Left kidney (tissue), 2 donors: ENCODE results near the gene ICA1. TPM values are rescaled to one million over a fixed set of nuclear protein-coding genes. Genes with fewer than 3 reads are reported as not detected.

ENCODE experiments used
- DNase-seq: peaks from one replicate; pipeline ENCODE4 v3.0.0-alpha.2; 2013
- polyA plus RNA-seq: library from polyadenylated mRNA; unstranded; fragments of 120-200 nt; gene quantifications from one replicate; pipeline ENCODE4 v1.2.1, GENCODE V29; 2013; ENCODE audit not compliant: insufficient read length

ICA1 gene
- polyA plus RNA-seq, 1 donor: 38.2 TPM

DNA sequence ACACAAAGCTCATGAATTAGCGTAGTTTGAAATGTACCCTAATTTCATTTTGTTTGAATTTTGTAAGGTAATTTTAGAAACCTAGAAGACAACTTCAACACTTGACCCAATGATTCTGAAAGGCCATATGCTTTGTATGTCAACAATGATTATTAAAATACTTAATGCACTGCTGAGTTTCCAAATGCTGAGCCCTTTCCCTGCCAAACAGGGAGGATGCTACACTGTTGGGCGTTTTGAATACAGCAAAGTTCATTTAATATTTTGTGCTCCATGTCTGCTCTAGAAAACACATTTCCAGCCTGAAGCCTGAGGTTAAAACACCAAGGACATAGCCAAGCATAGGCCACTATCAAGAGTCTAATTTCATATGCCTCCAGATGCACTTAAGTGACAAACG is 99.8 kb downstream of the ICA1 start:
- no peak for DNase-seq

DNA sequence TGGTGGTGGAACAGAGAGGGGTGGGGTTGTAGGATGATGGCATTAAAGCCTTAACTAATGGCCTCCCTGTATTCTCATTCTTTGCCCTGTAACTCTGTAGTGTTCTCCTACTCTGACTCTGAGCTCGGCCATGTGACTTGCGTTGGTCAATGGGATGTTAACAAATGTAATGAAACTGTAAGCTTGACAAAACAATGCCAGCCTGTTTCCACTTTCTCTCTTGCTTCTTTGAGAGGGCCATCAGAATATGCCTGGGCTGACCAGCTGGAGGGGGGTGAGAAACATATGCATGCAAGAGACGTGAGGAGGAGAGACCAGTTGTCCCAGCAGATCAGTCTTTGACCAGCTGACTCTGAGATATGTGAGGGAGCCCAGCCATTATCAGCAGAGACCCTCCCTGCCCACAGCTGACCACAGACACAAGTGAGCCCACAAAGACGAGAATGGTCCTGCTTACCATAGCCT is 100.6 kb downstream of the ICA1 start:
- DNase-seq: no peak

DNA sequence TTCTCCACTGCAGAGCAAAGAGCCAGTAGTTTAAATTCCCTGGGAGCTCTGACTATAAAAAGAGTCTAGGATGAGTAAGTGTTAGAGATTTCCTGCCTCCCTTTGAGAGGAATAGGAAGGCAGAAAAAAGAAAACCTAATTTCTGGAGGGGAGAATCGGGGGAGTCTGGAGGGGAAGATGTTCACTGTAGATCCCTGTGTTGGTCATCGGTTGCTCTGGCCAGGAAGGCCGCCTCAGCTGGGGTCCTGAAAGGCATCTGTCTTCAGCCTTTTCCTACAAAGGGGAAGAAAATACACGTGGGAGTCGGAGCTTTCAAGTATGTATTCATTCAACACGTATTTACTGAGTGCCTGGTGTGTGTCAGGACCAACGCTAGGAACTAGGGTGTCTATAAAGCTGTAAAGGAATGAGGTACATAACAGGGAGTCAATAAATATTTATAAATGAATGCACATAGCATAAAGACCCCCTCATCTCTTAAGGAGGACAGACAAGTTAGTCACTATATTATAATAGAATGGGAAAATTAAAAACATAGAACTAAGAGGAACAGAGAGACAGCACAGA is 101.1 kb downstream of the ICA1 start:
- DNase-seq: no peak

DNA sequence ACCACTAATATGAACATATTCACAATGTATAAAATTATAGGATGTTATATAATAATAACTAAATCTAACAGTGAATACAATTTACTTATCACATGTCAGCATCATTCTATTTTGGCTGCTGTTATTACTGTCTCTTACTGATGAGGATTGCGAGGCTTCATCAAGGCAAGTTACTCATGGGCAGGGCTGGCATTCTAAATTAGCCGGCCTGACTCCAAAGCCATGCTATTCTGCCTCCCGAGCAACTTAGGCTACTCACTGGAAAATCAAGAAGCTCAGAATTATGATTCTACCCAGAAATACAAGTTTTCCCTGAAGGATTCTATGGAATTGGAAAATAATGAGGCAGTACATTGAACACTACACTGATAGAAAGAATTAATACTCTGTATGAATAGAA is 101.7 kb downstream of the ICA1 start:
- no peak for DNase-seq

DNA sequence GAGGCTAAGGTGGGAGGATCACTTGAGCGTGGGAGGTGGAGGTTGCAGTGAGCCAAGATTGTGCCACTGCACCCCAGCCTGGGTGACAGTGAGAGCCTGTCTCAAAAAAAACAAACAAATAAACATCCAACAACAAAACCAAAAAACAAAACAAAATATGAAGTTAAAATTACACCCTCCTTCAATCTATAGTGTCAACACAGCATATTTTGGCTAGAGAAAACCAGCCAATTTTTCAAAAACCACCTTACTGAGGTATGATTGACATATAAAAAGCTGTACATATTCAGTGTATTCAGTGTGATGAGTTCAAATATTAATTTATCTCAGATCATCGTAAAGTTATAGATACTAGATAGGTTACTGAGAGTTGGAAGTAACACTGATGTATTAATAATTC is 102.4 kb downstream of the ICA1 start:
- DNase-seq: no peak

DNA sequence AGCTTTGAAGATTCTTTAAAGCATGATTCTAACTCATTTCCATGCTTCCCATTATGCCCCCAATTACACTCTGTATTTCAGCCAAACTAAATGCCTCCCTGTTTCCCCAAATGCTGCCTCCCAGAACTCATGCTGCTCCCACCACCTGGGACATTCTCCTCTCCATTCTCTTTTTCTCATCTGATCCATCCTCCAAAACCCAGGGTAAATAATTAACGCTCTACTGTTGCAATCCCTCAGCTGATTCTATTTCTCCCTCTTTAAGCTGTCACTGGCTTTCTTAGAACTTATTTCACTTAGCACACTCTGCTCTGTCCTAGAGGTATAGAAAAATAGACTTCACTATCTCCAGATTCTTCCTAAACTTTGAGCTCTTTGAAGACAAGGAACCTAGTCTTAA is 104.7 kb downstream of the ICA1 start:
- no peak for DNase-seq

DNA sequence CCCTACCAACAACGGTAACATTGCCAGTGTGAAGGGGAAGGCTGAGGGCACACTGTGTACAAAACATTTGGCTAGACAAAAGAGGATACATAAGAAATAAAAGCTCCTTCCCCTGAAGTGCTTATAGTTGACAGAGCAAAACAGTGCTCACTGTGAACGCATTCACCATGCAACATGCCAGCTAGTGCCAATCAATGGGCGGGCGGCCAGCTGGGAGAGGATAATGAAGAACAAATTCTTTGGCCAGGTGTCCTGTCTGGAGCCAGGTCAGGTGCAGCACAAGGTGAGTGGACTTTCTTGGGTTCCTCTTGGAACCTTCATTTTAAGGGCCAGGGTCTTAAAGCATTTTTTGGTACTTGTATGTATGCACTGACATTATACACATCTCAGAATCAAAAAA is 106.1 kb downstream of the ICA1 start:
- DNase-seq: no peak

DNA sequence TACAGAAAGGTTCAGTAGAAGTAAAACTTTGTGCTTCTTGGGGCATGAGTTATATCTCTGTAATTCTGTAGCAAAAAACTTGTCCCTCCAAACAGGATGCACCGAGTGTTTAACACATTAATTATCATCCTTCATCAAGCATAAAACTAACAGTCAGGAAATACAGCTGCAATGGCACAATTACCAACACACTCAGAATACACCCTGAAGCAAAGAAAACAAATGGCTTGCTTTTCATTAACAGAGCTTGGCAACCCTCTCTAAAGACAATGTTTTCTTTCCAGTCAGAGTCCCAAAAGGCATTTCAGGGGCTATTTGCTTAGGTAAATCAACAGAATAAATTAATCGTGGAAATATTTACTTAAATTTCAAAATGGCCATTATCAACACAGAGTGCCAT is 107.7 kb downstream of the ICA1 start:
- peak; percentile 39 for DNase-seq

DNA sequence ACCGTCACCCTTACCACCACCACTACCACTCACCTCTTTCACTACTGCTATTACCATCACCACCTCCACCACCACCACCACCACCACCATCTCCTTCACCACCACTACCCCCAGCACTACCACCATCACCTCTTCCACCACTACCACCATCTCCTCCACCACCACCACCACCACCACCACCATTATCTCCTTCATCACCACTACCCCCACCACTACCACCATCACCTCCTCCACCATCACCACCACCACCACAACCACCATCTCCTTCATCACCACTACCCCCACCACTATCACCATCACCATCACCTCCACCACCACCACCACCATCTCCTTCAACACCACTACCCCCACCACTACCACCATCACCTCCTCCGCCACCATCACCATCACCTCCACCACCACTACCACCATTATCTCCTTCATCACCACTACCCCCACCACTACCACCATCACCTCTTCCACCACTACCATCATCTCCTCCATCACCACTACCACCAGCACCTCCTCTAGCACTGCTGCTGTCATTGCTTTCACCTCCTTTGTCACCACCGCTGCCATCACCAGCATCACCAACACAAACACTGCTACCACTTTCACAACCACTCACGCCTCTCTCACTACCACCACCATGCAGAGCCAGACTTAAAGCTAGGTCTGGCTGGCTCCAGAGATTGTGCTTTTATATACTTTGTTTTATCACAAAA is 109.3 kb downstream of the ICA1 start:
- no peak for DNase-seq

DNA sequence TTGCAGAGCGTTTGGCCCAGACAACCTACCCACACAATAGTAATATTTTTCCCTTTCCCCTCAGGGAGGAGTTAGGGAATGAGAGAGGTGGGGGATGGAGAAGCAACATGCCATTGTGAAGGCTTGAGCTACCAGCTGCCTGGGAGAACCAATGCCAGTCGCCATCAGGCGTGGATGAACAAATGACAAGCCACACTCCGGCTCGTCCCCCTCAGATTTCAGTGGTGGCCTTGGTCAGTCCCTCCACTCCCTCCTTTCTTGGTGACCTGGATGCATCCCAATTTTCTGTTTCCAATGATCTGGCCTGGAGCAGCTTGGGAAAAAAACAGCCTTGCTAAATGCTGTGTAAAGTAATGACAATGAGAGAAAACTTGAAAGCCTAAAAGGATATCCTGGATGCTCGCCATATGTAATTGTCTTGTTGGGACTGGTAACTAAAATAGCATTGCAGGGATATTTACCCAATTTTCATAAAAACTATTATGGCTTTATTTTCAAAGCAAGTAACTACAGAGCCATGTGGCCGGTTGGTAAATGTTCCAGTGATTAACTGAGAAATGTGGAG is 110.7 kb downstream of the ICA1 start:
- DNase-seq: no peak

DNA sequence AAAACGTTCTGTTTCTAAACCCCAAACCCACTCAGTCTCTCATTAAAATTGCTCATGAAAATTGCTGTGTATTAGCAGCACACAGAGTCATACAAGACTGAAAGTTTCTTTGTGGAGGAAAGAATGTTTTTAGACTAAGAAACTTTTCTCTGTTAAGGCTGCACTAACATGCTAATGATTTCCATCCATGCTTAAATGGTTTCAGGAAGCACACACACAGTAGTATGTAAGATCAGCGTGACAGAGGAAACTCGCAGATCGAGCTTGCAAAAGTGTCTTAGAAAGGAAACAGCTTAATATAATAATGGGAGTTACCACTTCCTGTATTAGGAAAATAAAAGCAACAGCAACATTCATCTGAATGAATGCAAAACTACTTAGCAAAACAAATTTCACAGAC is 112.7 kb downstream of the ICA1 start:
- no peak for DNase-seq

DNA sequence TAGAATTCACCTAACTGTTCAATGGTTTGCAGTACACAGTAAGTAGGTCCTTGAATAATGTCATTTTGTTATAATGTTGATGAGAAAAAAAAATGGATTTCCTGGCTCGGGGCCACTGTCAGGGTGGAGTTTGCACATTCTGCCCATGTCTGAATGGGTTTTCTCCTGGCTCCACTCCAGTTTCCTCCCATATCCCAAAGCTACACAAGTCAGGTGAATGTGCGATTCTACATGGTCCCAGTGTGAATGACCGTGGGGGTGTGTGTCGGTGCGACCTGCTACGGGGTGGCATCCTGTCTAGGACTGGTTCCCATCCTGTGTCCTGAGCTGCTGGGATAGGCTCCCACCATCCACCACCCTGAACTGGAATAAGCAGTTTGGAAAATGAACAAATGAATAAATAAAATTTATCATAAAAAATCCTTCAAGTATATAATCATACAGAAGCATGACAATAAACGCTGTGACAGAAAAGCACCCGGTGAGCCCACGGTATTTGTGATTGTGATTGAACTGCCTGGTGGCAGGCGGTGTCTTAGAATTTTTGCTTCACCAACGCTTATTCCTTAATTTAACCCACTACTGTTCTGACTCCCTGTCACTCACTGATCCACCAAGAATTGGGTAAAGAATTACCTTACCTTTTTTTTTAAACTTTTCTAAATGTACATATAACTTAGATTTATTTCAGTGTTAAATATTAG is 114.1 kb downstream of the ICA1 start:
- DNase-seq: no peak

DNA sequence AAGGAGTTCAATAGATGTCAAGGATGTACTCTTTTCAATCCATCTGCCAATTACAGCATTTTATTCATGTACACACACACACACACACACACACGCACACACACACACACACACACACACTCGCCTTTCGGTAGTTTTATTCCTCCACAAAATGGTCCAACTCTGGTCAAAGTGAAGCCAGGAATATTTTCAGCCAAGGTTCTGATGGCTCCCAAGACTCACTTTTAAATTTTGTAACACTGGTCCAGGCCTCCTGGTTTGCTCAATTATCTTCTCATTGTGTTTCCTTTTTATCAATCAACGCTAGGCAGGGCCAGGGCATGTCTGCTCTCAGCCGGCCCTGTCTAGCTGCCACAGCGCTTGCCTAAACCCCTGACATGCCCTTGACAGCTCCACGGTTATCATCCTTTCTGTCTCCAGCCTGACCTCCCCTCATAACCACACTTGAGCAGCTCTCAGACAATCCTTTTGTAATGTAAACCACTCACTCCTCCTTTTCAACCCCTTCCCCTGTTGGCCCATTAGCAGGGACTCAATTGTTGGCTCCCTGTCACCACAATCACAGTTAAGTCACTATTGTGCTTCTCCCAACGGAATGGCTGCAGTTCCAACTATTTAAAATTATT is 115.1 kb downstream of the ICA1 start:
- DNase-seq: no peak

DNA sequence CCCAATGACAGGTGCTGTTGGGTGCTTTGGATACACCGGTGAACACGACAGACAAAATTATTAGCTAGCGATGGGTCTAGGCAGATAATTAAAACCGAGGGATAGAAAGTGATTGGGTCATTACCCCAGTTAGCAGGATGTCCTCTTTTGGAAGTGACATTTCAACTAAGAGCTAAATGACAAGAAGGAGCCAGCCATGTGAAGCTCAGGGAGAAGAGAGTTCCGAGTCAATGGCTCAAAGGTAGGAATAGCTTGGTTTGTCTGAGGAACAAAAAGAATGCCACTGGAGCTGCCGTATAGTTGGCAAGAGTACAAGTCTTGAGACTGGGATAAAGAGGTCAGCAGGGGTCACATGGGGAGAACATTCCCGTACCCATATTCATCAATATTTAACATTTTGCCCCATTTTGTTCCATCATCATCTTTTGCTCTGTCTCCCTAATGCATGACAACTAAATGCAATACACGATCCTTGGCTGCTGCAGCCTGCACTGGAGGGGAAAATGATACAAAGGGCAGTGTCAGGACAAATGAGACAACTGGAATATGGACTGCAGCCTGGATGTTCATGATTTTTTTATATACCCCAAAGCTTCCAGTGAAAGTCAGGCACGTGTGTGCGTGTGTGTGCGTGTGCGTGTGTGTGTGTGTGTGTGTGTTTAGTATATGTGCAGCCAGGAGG is 115.7 kb downstream of the ICA1 start:
- DNase-seq: no peak

DNA sequence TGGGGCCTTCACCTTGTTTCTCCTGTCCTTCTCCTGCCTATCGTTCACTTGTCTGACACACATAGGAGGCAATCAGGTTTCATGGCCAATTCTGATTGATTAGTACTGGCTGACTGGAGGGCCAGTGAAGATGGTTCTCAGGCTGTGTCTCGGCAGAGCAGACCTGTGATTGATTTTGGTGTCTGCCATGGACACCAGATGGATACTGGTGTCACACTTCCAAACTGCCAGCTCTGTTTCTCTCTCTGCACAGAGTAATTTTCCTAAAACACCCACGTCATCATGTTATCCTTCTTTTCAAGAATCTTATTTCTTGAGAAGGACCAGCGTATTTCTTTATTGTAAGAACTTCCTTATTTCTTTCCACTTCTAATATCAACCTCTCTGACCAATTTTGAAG is 117.1 kb downstream of the ICA1 start:
- no peak for DNase-seq

DNA sequence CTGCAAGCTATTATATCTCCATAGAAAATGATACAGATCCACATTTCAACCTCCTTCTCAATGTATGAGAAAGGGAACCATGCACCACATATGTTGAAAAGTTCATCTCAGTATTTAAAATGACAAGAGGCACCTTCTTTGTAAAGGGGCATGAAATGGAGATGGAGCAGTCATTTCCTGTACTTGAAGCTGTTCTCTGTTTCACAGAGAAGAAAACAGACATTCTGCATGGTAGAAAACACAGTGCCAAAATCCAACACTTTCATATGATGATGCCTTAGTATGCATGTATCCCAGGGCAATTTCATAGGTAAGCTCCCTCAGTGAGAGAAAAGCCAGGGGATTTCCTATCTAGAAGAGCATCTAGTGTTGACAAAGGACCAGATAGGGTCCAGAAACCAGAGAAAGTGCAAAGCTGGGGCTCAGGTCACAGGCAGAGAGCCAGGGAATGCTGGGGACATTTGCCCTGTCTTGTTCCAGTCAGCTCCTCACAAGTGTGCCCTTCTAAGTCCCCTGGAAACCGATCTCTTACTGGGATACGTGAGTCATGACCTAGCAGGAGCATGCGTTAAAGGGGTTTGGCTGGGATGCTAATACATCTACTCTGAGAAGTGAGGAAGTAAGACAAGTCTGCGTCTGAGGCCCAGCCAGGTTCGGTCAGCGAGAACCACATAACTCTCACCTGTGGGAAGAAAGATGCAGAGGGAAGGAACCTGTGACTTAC is 118.7 kb downstream of the ICA1 start:
- DNase-seq: no peak

DNA sequence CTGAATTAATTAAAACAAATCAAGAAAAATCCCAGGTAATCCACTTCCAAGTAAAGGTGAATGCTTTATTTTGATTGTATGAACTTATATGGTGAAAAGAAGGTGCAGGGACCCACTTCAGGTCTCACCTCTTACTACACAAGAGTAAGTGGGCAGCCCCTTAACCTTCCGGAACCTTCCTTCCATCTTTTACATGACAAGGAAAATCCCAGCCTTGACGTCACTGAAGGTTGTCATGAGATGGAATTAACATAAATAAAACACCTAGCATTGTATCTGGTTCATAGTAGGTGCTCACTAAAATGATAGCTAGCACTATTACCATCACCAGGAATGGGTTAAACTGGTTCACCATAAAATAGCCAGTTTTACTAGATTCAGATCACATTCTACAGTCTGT is 119.5 kb downstream of the ICA1 start:
- no peak for DNase-seq

DNA sequence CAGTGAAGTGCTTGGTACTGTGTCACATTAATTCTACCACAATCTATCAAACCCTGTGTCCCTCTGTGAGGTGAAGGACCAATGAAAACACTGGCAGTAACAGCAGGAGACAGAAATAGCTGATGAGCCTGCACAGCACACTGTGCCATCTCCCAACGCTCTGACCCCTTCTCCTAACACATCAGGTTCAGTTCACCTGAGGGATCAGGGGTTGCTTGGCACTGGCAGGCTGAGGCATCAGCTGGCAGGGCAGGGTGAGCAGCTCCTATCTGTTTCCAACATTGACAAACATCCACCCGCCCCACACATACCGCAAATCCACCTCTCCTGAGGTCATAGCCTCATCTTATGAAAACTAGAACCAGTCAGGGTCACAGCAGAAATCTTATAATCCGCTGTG is 120.9 kb downstream of the ICA1 start:
- DNase-seq: no peak

DNA sequence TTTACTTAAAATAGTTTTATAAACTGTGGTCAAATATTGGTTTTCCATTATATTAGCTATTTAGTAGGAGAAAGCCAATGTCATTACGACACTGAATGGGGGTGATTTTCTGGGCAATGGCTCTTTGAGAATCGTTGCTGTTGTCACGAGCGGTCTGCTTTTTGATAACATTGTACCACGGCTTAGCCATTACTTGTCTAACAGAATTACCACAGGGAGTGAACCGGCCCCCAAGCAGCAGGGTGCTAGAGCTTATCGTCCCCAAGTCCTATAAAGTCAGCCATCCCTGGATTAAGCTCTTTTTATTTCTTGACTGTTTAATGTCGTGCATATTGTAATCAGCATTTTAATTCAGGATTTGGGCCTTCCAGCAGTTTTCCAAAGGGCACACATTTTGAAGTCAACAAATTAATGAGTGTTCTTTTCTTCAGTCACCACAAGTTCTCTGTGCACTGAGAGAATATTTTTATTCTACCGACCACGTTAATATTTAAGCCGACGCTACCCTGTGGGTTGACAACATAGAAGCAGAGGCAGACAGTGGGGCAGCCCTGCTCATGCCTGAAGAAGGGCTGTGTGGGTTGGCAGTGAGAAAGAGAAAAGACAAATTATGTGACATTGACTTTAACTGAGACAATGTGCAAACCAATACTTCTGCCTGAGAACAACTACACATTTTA is 125.8 kb downstream of the ICA1 start:
- no peak for DNase-seq

DNA sequence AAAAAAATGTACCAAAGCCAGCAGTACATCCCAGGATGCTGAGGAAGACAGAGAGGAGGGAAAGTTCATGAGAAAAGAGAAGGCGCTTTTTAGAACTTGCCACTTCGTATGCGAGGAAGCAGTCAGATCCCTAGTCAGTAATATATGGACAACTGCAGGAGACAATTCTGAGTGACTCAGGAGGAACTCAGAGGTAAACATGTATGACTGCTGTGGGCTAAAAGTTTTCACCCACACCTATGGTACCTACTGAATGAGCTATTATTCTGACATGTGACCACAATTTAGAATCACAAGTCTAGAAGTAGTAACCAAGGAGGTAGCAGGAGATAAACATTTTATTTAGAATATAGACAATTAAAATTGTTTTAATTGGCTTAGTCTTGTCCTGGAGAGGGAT is 126.5 kb downstream of the ICA1 start:
- no peak for DNase-seq
